Adrenal gland (tissue), 5 donors: ENCODE measurements around the gene SV2C.

Experiments
- CTCF ChIP-seq, 6 experiments: fragments of 450-650 bp in 4 of 6; fragments of 200-600 bp in 2 of 6; sonication (generic) in 1 of 6; IDR thresholded peaks; 1 replicate in 5 of 6; 2 replicates in 1 of 6; pipeline versions ENCODE4 v1.5.1 to v1.8.0; 2016 to 2021; ENCODE audit warnings: antibody characterized with exemption in 6 of 6, mild to moderate bottlenecking in 2 of 6, moderate library complexity in 1 of 6
- POLR2A ChIP-seq, 2 donors: fragments of 450-650 bp; IDR thresholded peaks; one replicate each; pipeline ENCODE4 v1.6.1; 2017; ENCODE audit warnings: antibody characterized with exemption in 2 of 2, mild to moderate bottlenecking in 2 of 2, moderate library complexity in 1 of 2
- donor health status: DM: no; HTN: no; CAD: no.

- TF ChIP-seq CTCF (IDR thresholded peaks at IDR 0.05) (no peak), POLR2A (IDR thresholded peaks at IDR 0.05) (no peak)
Measured at GRCh38 chr5:76234665-76235064, 151.5 kb downstream of the SV2C start.
